GM12865 (cell line): Measurements from ENCODE around the gene SPEN.

Experiments
- DNase-seq: peaks from one replicate; pipeline ENCODE4 v3.0.0; 2010; ENCODE audit warnings: low read depth
- H3K4me3 ChIP-seq: 2 replicates; pipeline ENCODE4 v1.5.1; 2011; ENCODE audit warnings: mild to moderate bottlenecking, low read depth, low read length, control low read depth
- TF ChIP-seq, protein P1 (sequence below): IDR thresholded peaks from 2 replicates; pipeline ENCODE4 v1.5.1; 2011; ENCODE audit warnings: low read length, control low read depth, low read depth, inconsistent platforms; ENCODE audit not compliant: insufficient read depth; ENCODE audit errors: missing control alignments

SPEN gene

DNA sequence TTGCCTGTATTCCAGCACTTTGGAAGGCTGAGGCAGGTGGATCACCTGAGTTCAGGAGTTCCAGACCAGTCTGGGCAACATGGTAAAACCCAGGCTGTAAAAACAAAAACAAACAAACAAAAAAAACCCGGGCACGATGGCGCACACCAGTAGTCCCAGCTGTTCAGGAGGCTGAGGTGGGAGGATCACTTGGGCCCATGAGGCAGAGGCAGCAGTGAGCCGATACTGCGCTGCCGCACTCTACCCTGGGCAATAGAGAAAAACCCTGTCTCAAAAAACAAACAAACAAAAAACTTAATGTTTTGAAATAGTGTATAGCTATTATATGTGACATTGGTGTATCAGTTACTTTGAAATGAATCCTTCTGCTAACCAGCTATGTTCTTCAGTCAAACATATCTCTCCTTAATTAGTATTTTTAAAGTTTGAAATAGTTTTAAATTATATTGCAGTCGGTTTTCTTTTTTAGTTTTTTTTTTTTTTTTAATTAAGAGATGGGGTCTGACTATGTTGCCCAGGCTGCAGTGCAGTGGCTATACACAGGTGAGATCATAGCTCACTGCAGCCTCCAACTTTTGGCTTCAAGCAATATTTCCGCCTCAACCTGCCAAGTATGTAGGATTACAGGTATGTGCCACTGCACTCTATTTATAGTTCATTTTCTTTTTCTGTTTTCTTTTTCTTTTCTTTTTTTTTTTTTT is 11.3 kb downstream of the SPEN start:
- H3K4me3 ChIP-seq, result no peak overlapping the region
- DNase-seq, result no peak
- TF ChIP-seq, protein P1, sequence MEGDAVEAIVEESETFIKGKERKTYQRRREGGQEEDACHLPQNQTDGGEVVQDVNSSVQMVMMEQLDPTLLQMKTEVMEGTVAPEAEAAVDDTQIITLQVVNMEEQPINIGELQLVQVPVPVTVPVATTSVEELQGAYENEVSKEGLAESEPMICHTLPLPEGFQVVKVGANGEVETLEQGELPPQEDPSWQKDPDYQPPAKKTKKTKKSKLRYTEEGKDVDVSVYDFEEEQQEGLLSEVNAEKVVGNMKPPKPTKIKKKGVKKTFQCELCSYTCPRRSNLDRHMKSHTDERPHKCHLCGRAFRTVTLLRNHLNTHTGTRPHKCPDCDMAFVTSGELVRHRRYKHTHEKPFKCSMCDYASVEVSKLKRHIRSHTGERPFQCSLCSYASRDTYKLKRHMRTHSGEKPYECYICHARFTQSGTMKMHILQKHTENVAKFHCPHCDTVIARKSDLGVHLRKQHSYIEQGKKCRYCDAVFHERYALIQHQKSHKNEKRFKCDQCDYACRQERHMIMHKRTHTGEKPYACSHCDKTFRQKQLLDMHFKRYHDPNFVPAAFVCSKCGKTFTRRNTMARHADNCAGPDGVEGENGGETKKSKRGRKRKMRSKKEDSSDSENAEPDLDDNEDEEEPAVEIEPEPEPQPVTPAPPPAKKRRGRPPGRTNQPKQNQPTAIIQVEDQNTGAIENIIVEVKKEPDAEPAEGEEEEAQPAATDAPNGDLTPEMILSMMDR, result no peak

DNA sequence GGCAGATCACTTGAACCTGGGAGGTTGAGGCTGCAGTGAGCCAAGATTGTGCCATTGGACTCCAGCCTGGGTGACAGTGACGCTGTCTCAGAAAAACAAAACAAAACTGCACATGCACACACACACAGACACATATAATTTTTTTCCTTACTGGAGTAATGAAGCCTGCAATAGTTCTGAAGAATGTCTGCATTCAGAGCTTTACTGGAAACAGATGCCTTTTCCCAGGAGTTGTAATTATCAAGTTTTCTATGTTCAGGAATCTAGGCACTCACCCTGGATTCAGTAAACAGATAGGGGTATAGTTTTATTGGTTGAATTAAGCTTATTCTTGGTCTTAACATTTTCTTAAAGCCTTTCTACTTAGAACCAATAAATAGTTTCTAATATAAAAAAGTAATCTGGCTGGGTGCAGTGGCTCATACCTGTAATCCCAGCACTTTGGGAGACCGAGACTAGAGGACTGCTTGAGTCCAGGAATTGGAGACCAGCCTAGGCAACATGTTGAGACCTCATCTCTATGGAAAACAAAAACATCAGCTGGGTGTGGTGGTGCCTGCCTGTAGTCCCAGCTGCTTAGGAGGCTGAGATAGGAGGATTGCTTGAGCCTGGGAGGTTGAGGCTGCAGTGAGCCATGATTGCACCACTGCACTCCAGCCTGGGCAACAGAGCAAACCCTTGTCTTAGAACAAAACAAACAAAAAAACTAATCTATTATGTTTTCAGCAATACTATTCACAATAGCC is 15.8 kb downstream of the SPEN start:
- DNase-seq, result no peak
- H3K4me3 ChIP-seq, result no peak overlapping the region
- TF ChIP-seq, protein P1, result no peak

DNA sequence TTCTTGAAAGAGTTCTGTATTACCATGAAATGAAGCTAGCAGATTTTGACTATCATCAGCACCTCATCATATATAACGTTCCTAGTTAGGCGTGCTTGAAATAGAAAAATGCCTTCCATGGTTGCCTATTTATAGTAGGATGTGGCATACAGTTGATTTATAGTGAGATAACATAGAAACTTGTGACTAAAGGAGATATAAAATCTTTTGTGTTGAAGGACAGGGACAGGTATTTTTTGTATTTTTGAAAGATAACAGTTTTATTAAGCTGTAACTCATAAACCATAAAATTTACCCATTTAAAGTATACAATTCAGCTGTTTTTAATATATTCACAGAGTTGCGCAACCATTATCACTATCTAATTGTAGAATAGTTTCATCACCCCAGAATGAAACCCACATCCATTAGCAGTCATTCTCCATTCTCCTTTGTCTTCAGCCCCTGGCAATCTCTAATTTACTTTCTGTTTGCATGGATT is 19.3 kb downstream of the SPEN start:
- DNase-seq, result no peak
- H3K4me3 ChIP-seq, result no peak overlapping the region
- TF ChIP-seq, protein P1, result no peak

DNA sequence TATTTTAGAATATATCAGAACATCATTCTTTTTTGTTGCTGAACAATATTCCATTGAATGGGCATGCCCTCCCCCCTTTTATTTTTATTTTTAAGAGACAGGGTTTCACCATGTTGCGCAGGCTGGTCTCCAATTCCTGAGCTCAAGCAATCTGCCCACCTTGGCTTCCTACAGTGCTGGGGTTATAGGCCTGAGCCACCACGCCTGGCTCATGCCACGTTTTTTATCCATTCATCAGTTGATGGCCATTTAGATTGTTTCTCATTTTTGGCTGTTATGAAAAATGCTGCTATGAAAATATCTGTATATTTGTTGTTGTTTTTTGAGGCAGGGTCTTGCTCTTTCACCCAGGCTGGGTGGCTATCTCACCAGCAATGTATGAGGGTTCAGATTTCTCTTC is 19.8 kb downstream of the SPEN start:
- TF ChIP-seq, protein P1, result no peak
- DNase-seq, result no peak
- H3K4me3 ChIP-seq, result no peak overlapping the region

DNA sequence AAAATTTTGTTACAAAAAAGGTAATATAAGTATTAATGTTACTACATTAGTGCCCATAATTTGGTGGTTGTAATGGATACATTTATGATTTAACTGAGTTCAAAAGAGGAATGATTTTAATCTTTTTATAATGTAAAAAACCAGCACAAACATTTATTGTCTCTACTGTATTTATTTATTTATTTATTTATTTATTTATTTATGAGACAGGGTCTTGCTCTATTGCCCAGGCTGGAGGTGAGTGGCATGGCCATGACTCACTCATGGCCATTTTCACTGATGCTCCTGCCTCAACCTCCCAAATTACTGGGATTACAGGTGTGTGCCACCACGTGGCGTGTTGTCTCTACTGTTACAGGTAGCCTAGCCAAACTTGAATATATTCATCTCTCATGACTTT is 21.9 kb downstream of the SPEN start:
- TF ChIP-seq, protein P1, result no peak
- H3K4me3 ChIP-seq, result no peak overlapping the region
- DNase-seq, result no peak

DNA sequence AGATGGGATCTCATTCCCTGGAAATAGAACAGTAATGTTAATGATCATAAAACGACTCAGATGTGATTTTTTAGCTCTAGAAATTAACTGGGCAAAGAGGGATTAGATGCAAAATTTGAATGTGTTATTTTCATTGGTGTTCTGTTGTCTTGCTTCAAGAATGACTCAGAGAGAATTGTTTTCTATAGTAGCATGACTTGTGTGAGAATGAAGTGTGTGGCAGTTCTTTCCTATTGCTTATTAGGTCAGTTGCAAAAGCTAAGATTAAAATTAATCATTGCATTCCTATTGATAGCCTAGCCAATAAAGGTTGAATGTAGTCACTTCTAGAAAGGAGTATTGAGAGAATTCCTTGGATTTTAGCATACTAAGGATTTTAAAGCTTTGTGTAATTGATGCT is 22.9 kb downstream of the SPEN start:
- H3K4me3 ChIP-seq, result no peak overlapping the region
- DNase-seq, result no peak
- TF ChIP-seq, protein P1, result no peak

DNA sequence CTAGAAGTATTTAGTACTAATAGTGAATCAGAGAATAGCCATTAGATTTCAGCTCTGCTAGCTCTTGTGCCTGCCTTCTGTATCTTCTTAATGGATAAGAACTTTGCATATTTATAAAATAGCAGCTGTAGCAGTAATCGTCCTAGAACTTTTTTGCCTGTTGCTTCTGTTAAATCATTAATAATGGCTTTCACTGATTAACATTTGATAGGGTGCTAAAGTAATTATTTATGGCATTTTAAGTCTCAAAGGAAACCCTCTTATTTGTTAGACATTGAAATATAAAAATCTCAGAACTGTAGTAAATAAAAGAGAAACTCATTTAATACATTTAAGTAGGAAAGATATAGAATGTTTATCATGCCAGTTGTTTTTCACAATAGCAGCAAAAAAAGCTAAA is 27.0 kb downstream of the SPEN start:
- DNase-seq, result no peak
- TF ChIP-seq, protein P1, result no peak
- H3K4me3 ChIP-seq, result no peak overlapping the region
